ENCODE results near the gene FBXL19.

DNA sequence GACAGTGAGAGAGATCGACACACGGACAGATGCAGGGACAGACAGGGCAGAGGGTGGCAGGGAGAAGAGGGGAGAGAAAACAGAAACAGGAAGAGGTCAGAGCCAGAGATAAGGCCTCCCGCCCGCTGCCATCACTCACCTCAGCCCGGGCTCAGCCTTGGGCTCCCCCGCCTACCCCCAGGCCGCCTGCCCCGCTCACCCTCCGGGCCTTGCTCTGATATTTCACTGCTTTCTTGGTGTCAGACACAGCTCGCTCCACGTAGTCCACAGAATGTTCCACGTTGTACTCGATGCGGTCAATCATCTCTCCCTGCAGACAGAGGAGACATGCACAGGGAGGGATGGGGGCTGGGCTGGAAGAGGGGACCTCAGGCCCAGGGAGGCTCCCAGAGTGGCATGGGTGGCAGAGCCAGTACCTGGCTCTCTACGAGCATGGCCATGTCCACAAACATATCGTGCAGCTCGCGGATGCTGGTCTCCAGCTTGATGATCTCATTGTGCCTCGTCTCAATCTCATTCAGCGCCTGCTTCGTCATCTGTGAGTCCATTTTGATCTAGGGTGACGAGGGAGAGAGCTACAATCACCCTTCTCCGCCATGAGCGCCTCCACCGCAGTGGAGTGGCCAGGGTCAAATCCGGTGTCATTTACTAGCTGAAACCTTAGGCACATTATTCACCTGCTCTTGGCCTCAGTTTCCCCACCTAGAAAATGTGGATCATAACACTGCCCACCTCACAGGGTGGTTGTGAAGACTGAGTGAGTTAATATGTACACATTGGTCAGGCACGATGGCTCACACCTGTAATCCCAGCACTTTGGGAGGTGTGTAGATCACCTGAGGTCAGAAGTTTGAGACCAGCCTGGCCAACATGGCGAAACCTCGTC is 69.8 kb downstream of the FBXL19 start:
- no peak for TF ChIP-seq CTCF (IDR thresholded peaks at IDR 0.05 in 2 of 3, conservative IDR thresholded peaks at IDR 0.05 in 1 of 3; ENCODE audit: insufficient read depth in 2 of 3, low read depth in 1 of 3, low read length in 3 of 3)
- no peak for TF ChIP-seq SP1 (CRISPR knock-in tag; IDR thresholded peaks at IDR 0.05)
- peak; percentile 62 for TF ChIP-seq ZFX (CRISPR knock-in tag; IDR thresholded peaks at IDR 0.05)
- no peak for TF ChIP-seq STAG1 (CRISPR knock-in tag; IDR thresholded peaks at IDR 0.05; ENCODE audit: borderline replicate concordance)
- TF ChIP-seq NUFIP1 (IDR thresholded peaks at IDR 0.05; ENCODE audit: partially characterized antibody): no peak
- TF ChIP-seq SMAD2 (IDR thresholded peaks at IDR 0.05; ENCODE audit: low read depth, low read length): no peak

Measured in K562 (cell line).